HCT116 (cell line): ENCODE data around the gene SHISAL2B.

Source experiments
- ATF3 ChIP-seq: IDR thresholded peaks from 2 replicates; pipeline ENCODE4 v1.6.1; 2012
- CTCF ChIP-seq, 3 experiments: fragments of 200-600 bp in 1 of 3; sonication (generic) in 1 of 3; IDR thresholded peaks in 2 of 3; conservative IDR thresholded peaks in 1 of 3; 2 replicates each; pipeline ENCODE4 v1.5.1; 2012 to 2017; ENCODE audit warnings: low read depth in 2 of 3, low read length in 2 of 3, antibody characterized with exemption in 1 of 3, borderline replicate concordance in 1 of 3, control low read depth in 1 of 3, mild to moderate bottlenecking in 1 of 3, mixed read lengths in 1 of 3, mixed run types in 1 of 3, moderate library complexity in 1 of 3; ENCODE audit not compliant: insufficient read depth in 1 of 3
- ELF1 ChIP-seq: IDR thresholded peaks from 2 replicates; pipeline ENCODE4 v1.6.1; 2012; ENCODE audit warnings: low read depth, borderline replicate concordance
- EZH2phosphoT487 ChIP-seq: fragments of 200-600 bp; IDR thresholded peaks from 2 replicates; pipeline ENCODE4 v1.6.1; 2018; ENCODE audit warnings: antibody characterized with exemption, borderline replicate concordance
- TCF7L2 ChIP-seq: IDR thresholded peaks from 2 replicates; pipeline ENCODE4 v1.7.0; 2011; ENCODE audit warnings: borderline replicate concordance, inconsistent platforms; ENCODE audit not compliant: insufficient read depth, insufficient read length; ENCODE audit errors: extremely low read depth
- YY1 ChIP-seq: IDR thresholded peaks from 2 replicates; pipeline ENCODE4 v1.6.1; 2011; ENCODE audit warnings: low read length, low read depth, moderate library complexity, mild to moderate bottlenecking; ENCODE audit not compliant: insufficient replicate concordance; ENCODE audit errors: extremely low read depth
- TF ChIP-seq, protein P1 (sequence below): IDR thresholded peaks from 2 replicates; pipeline ENCODE4 v1.6.1; 2012; ENCODE audit warnings: low read depth

DNA sequence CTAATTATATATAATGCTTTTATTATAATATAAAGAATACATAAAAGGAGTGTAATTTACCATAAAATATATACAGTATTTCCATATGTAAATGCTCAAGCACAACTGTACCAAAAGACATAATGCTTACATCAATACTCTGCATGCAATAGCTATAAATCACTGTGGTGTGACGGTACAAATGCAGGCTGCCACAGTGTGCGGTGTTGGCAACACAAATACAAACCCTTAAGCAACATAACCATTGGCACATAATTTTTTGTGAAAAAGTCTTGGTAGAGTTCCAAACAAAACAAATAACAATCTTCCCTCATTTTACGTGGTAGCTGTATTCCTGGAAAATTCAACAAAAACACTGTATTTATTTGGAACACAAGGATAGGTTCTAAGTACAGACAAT lies 1.9 kb upstream of the SHISAL2B start:
- TF ChIP-seq CTCF (IDR thresholded peaks at IDR 0.05 in 2 of 3, conservative IDR thresholded peaks at IDR 0.05 in 1 of 3; ENCODE audit: borderline replicate concordance in 1 of 3, insufficient read depth in 1 of 3, low read depth in 2 of 3, low read length in 2 of 3) = no peak
- no peak for TF ChIP-seq ATF3
- TF ChIP-seq YY1 = no peak
- TF ChIP-seq TCF7L2 = no peak
- TF ChIP-seq, protein P1, sequence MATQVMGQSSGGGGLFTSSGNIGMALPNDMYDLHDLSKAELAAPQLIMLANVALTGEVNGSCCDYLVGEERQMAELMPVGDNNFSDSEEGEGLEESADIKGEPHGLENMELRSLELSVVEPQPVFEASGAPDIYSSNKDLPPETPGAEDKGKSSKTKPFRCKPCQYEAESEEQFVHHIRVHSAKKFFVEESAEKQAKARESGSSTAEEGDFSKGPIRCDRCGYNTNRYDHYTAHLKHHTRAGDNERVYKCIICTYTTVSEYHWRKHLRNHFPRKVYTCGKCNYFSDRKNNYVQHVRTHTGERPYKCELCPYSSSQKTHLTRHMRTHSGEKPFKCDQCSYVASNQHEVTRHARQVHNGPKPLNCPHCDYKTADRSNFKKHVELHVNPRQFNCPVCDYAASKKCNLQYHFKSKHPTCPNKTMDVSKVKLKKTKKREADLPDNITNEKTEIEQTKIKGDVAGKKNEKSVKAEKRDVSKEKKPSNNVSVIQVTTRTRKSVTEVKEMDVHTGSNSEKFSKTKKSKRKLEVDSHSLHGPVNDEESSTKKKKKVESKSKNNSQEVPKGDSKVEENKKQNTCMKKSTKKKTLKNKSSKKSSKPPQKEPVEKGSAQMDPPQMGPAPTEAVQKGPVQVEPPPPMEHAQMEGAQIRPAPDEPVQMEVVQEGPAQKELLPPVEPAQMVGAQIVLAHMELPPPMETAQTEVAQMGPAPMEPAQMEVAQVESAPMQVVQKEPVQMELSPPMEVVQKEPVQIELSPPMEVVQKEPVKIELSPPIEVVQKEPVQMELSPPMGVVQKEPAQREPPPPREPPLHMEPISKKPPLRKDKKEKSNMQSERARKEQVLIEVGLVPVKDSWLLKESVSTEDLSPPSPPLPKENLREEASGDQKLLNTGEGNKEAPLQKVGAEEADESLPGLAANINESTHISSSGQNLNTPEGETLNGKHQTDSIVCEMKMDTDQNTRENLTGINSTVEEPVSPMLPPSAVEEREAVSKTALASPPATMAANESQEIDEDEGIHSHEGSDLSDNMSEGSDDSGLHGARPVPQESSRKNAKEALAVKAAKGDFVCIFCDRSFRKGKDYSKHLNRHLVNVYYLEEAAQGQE = no peak
- no peak for TF ChIP-seq ELF1
- no peak for TF ChIP-seq EZH2phosphoT487
